Measurements from ENCODE around the gene MTRR. TPM values are rescaled to one million over a fixed set of nuclear protein-coding genes. Genes with fewer than 3 reads are reported as not detected.

Gene MTRR
- total RNA-seq, 1 experiment from 2014 or later, result 72.6 TPM

GRCh38 chr5:7926720-7927119 is 57.8 kb downstream of the MTRR start:
- no peaks in the 10 kb centered on the region for H3K4me1 ChIP-seq (replicated peaks; ENCODE audit: insufficient read depth)
- TF ChIP-seq EZH2 (IDR thresholded peaks at IDR 0.05; ENCODE audit: low read depth), result no peak
- TF ChIP-seq CTCF (conservative IDR thresholded peaks at IDR 0.05), result no peak
- peaks cover 84% of the 10 kb centered on the region for H3K27me3 ChIP-seq (ENCODE audit: insufficient read depth, low read depth)
- no peak overlapping the region for H3K4me3 ChIP-seq
- no TSS peak for BruUV-seq (replicated peaks)
- POLR2A ChIA-PET (ENCODE audit: unreplicated experiment), result no interaction called here
- no peaks in the 10 kb centered on the region for H3K9me2 ChIP-seq (ENCODE audit: insufficient read depth)
- no peaks in the 10 kb centered on the region for H3K9me3 ChIP-seq (ENCODE audit: insufficient read depth, low read depth)
- intact Hi-C loops (cut with micrococcal nuclease; ENCODE audit: unreplicated experiment), result loop anchor here (2.0 kb wide), 1 partner anchor 1280 kb away; no protein-coding TSS in a partner anchor
- DNase-seq, result no peak
- H3K79me2 ChIP-seq (ENCODE audit: low read depth), result no peaks in the 10 kb centered on the region
- H2AFZ ChIP-seq, result no peak overlapping the region
- no peak overlapping the region for H3K4me2 ChIP-seq
- H3F3A ChIP-seq (ENCODE audit: insufficient read depth, low read depth), result no peaks in the 10 kb centered on the region
- CTCF ChIA-PET, result no interaction called here
- no peaks in the 10 kb centered on the region for H4K20me1 ChIP-seq (ENCODE audit: insufficient read depth)
- no peak overlapping the region for H3K27ac ChIP-seq
- H3K36me3 ChIP-seq (ENCODE audit: low read depth), result no peaks in the 10 kb centered on the region

GRCh38 chr5:7927466-7928375 is 58.8 kb downstream of the MTRR start:
- peak; percentile 47 to 65 for DNase-seq
- no TSS peak for BruUV-seq (replicated peaks)
- Histone ChIP-seq H3K9me2 (ENCODE audit: insufficient read depth) (no peaks in the 10 kb centered on the region), H3K36me3 (ENCODE audit: low read depth) (no peaks in the 10 kb centered on the region), H3K79me2 (ENCODE audit: low read depth) (no peaks in the 10 kb centered on the region), H4K20me1 (ENCODE audit: insufficient read depth) (no peaks in the 10 kb centered on the region), H3K27ac (no peak overlapping the region), H2AFZ (no peak overlapping the region), H3K27me3 (ENCODE audit: insufficient read depth, low read depth) (peaks cover 83% of the 10 kb centered on the region), H3K4me2 (no peak overlapping the region), H3K9me3 (ENCODE audit: insufficient read depth, low read depth) (no peaks in the 10 kb centered on the region), H3K4me3 (no peak overlapping the region), H3K4me1 (replicated peaks; ENCODE audit: insufficient read depth) (no peaks in the 10 kb centered on the region), H3F3A (ENCODE audit: insufficient read depth, low read depth) (no peaks in the 10 kb centered on the region)
- intact Hi-C loops (cut with micrococcal nuclease; ENCODE audit: unreplicated experiment), result loop anchor here (2.0 kb wide), 1 partner anchor 1279 kb away; no protein-coding TSS in a partner anchor
- ChIA-PET POLR2A (ENCODE audit: unreplicated experiment) (no interaction called here), CTCF (interaction anchor here (0.6 kb wide), 1 partner anchor 1990 kb away, joined by 3 read pairs; no protein-coding TSS in a partner anchor)
- TF ChIP-seq EZH2 (IDR thresholded peaks at IDR 0.05; ENCODE audit: low read depth) (no peak), CTCF (conservative IDR thresholded peaks at IDR 0.05) (peak; percentile 91)

- Histone ChIP-seq H3K9me3 (ENCODE audit: insufficient read depth, low read depth) (no peaks in the 10 kb centered on the region), H3K4me2 (no peak overlapping the region), H4K20me1 (ENCODE audit: insufficient read depth) (no peaks in the 10 kb centered on the region), H3K79me2 (ENCODE audit: low read depth) (no peaks in the 10 kb centered on the region), H2AFZ (no peak overlapping the region), H3K4me3 (no peak overlapping the region), H3K27ac (no peak overlapping the region), H3K36me3 (ENCODE audit: low read depth) (no peaks in the 10 kb centered on the region), H3K27me3 (ENCODE audit: insufficient read depth, low read depth) (peaks cover 81% of the 10 kb centered on the region), H3K4me1 (replicated peaks; ENCODE audit: insufficient read depth) (no peaks in the 10 kb centered on the region), H3F3A (ENCODE audit: insufficient read depth, low read depth) (no peaks in the 10 kb centered on the region), H3K9me2 (ENCODE audit: insufficient read depth) (no peaks in the 10 kb centered on the region)
- TF ChIP-seq EZH2 (IDR thresholded peaks at IDR 0.05; ENCODE audit: low read depth), result no peak
- TF ChIP-seq CTCF (conservative IDR thresholded peaks at IDR 0.05), result no peak
- intact Hi-C loops (cut with micrococcal nuclease; ENCODE audit: unreplicated experiment), result no loop called here
- no TSS peak for BruUV-seq (replicated peaks)
- POLR2A ChIA-PET (ENCODE audit: unreplicated experiment), result interaction anchor here (0.7 kb wide), 1 partner anchor 61 kb away, joined by 5 read pairs; the partner anchor contains the start of genes FASTKD3 and MTRR
- no peak for DNase-seq
- CTCF ChIA-PET, result interaction anchor here (0.5 kb wide), 1 partner anchor 70 kb away, joined by 3 read pairs; no protein-coding TSS in a partner anchor
Measured at GRCh38 chr5:7930011-7930410, 61.1 kb downstream of the MTRR start.

Data from PC-9 (cell line).